SH-SY5Y (cell line): Measurements from ENCODE around the gene HK3.

Experiments
- GATA2 ChIP-seq: IDR thresholded peaks from 2 replicates; pipeline ENCODE4 v1.6.1; 2011; ENCODE audit warnings: mild to moderate bottlenecking, low read depth, low read length
- GATA3 ChIP-seq: IDR thresholded peaks from 2 replicates; pipeline ENCODE4 v1.6.1; 2011; ENCODE audit warnings: low read depth, mild to moderate bottlenecking, low read length, moderate library complexity

The HK3 gene

DNA sequence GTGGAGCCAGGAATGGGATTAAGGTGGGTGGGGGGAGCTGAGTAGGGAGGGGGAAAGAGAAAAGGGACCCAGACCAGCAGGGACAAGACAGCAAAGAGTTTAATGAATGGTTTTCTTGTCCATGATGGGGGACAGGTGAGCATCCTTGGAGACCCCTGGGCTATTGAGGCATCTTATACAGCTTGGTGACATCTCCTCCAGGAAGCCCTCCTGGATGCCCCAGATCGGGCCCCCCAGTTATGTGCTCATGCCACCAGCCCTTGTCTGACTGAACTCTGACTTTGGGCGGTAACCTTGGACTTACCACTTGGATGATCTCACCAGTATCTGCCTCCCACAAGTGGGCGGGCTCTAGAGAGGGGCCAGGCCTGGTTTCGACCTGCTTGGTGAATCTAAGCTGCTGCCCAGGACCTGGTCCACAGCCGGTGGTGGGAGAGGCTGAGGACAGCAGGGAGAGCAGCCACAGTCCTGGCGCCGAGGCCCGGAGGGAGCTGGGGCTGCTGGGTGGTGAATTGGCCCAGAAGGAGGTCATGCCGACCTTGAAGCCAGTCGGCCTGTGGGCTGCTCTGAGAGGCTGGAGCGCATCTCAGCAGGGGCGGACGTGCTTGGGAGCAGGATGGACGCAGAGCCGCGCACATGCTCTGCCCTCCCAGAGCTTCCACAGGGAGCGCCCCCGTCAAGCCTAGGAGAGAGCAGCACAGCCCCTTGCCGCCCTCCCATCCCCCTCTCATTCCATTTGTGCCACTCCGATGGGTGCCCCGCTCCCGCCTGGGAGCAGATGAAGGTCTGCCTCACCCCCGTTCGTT is 52.6 kb downstream of the HK3 start:
- TF ChIP-seq GATA2 = no peak
- no peak for TF ChIP-seq GATA3

DNA sequence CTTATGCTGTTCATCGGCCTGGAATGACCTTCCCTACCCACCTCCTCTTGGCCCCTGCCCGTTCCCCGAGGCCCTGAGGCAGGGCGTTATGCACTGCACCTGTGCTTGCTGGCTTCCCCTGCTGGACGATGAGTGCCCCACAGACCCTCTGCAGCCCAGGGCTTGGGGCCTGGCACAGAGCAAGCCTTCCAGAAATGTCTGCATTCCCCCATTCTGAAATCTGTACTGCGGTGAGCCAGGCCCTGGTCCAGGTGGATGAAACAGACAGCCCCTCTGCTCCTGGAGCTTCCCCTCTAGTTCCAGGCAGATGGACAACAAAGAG is 53.8 kb downstream of the HK3 start:
- TF ChIP-seq GATA2 (no peak), GATA3 (no peak)

DNA sequence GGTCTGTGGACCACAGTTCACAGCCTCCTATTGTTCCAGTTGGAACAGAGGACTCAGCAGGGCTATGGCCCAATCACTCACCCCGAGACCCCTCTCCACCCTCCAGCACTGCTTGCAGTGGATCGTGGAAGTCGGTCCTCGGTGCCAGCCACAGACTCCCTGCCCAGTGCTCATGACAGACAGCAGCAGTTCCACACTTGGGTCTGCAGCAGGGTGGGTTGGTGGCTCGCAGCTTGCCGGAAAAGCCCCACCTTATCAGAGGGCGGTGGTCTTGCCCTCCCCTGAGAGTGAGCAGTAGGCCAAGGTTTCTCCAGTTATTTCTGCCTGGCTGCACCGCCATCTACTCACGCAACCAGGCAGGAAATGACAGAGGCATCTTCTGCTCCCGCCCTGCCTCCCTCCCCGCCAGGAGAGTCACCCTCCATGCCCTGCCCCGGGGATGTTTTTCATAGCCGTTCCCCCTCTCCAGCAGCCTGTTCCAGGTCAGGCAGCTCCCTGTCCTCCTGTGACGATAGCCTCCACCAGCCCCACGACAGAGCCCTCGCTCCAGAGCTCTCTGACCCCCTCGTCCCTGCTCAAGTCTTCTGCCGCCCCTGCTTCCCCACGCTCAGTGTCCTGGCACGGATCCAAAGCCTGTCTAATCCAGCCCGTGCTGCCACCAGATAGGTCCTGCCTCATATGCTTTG is 54.3 kb downstream of the HK3 start:
- TF ChIP-seq GATA3 (no peak), GATA2 (0 out of 2 replicates have a peak, but pooled peaks have one; percentile 11)

DNA sequence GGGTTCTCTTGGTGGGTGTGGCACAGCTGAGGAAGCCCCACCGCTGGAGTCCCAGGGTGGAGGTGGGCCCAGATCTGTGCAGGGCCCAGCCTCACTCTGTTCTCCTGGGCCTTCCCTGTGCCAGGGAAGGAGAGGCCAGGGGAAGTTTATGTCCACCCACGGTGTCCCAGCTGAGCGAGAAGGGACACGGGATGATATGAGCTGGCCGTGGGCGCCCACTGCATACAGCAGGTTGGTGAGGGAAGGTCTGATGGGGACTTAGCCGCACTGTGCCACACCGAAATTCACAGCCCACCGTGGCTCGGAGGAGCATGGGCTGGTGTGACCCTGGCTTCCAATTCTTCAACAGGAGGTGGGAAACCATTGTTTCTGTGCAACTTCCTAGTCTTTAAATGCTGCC is 54.9 kb downstream of the HK3 start:
- TF ChIP-seq GATA3 (no peak), GATA2 (no peak)

DNA sequence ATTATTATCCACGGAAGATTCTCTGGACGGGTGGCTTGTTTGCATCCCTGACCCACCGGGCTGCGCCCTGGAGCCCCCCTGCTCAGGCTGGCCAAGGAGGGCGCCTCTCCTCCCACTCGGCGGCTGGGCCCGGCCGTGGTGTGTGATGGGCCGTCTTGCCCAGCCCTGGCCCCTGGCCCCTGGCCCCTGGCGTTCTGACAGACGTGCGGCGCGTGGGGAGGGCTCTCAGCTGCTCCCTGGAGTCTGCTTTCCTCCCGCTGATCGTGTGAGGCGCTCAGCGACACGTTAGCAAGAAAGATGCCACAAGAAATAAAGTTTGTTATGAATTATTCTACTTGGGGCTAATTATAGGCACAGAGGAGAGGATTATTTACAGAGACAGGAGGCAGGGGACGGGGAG is 55.5 kb downstream of the HK3 start:
- TF ChIP-seq GATA3 (no peak), GATA2 (no peak)

DNA sequence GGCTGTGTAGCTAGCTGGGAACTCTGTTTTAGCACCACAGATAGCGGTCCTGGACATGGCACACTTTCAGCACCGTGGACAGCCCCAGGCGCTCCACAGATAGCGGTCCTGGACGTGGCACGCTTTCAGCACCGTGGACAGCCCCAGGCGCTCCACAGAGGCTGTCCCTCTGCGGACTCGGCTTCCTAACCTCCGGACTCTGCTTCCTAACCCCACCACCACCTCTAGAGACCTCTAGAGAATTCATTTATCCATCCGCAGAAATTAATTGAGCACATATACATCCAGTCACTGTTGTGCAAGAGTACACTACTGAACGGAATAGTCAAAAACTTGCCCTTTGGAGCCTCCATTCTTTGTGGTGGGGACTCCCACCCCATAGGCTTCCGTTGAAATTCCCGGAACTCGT is 61.4 kb downstream of the HK3 start:
- TF ChIP-seq GATA3 (no peak), GATA2 (no peak)

DNA sequence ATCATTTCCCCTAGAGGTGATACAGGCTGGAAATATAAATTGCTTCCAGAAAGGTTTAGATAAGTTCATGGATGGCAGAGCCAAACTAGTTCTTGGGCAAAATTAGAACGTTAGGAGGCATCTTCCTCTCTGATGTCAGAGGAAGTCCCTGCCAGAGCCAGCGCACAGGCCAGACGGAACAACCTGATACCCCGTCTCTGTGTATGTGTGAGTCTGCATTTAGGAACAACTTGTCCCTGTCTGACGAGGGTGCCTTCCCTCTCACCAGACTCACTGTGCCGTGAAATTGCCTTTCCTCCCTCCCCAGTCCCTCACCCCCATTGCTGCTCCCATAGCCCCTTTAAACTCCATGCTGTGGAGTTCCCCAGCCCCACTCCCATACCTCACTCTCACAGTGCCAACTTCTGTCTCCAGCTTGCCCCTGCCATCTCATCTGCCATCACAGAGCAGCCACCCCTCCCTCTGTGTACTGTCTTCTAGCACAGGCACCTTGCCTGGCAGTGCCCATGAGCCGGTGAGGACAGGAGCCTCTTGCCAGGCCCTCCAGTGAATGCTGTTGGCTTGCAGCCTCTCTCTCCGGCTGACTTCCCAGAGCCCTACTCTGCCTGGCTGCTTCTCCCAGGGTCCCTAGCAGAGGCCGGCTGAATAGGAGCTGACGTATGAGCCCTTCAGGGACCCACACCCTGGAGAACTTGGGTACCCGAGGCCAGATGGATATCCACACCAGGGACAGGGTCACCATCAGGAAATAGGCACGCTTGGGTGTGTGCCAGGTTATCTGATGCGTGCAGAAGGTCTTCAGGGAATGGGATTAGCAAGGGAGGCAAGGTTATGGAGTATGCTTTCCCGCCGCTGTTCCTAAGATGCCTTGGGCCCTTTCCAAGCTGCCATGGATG is 62.1 kb downstream of the HK3 start:
- no peak for TF ChIP-seq GATA3
- peak; percentile 63; the same call in 1 of the 2 replicates for TF ChIP-seq GATA2

DNA sequence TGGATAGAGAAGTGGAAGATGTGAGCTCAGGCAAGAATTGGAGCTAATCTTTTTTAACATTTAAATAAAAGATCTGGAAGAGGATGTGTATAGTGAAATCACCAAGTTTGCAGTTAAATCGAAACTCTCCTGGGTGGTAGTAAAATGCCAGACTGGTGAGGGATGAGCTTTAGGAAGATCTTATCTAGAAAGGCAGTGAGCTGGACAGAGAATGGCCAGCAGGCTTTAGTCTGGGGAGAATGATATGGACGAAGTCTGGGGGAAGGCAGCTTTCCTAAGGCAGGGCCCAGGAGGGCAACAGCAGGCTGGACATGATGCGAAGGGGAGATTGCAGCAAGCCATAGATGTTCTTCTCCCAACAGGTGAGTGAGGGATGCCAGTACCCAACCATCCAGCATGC is 63.2 kb downstream of the HK3 start:
- TF ChIP-seq GATA3 = no peak; the same call in none of the 2 replicates
- peak; percentile 95 for TF ChIP-seq GATA2

DNA sequence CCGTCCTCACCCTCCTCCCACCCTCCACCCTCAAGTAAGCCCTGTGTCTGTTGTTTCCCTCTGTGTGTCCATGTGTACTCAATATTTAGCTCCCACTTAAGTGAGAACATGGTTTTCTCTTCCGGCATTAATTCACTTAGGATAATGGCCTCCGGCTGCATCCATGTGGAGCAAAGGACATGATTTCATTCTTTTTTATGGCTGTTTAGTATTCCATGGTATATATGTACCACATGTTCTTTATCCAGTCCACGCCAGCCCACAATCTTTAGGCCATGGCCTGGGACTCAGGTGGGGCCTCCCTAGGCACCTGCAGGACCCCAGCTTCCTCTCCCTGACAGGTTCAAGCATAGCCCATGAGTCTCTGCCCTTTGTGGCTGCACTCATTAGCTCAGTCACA is 65.9 kb downstream of the HK3 start:
- TF ChIP-seq GATA2 = no peak
- no peak for TF ChIP-seq GATA3

DNA sequence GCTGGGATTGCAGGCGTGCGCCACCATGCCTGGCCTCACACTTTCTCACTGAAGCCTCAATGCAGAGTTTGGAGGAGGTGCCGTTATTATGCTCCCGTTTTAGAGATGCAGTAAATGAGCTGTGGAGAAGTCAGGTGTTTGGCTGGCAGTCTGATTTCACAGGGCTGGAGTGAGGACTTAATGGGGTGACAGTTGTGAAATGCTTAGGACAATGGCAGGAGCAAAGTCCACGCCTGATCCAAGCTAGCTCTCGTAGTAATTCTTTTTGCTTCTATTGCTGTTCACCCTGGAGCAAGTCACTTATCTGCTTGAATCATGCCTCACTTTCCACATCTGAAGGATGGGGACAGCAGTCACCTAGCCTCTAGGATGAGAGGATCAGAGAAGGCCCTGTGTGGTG is 67.0 kb downstream of the HK3 start:
- TF ChIP-seq GATA3 = no peak
- no peak for TF ChIP-seq GATA2

DNA sequence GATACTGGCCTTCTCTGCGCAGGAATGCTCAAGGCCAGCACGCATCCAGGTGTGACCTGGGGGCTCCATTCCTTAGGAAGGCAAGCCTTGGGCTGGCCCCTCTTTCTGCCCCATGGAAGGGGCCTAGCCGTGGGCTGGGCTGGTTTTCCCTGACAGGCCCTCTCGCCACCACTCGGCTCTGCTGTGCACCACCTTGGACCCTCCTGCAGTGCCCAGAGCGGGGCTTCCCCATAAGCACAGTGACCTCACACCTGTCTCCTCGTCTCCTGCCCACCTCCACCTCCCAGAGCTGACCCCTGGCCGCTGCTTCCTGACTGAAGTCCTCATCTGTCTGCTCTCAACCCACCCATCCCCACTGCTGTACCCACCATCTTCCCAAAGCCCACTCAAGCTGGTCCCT is 67.7 kb downstream of the HK3 start:
- TF ChIP-seq GATA2 (no peak), GATA3 (no peak)

DNA sequence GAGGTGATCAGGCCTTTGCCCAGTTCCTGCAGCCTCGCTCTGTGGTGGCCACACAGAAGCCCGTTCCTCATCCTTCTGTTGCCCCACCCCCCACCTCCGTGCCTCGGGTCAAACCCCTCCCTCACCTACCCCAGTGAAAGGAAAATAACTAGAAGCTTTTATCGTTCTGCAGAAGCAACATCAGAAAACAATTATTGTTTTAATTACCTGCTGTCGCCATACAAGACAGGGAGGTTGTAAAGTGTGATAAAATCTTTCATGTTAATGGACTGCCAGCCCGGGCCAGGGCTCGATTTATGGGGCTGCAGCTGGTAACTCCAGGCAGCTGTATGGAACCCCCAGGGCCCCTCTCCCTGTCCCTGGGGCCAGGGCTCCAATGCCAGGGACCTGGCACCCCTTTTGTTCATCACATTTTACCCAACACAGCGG is 68.1 kb downstream of the HK3 start:
- TF ChIP-seq GATA3 = no peak
- TF ChIP-seq GATA2 = peak; percentile 93
